K562 (cell line): ENCODE results near the gene IGF1R. TPM values are rescaled to one million over a fixed set of nuclear protein-coding genes. Genes with fewer than 3 reads are reported as not detected.

ENCODE experiments used
- ATAC-seq: fragments of 200-7000 bp; cut with Tn5 transposase; 3 replicates; pipeline ENCODE4 v1.9.1; 2020; ENCODE audit warnings: moderate library complexity
- BruUV-seq: library from RNA; stranded (reverse); fragments of 400-500 nt; replicated peaks from 2 replicates; lab custom pipeline; 2021; lab: Mats Ljungman, UMichigan
- CTCF ChIA-PET: fragments of 300-600 bp; formaldehyde crosslinking; extraction: SDS; loops from one replicate; lab custom pipeline; 2021; ENCODE audit warnings: low intra/inter-chr PET ratio; lab: Yijun Ruan, JAX
- POLR2A ChIA-PET: fragments of 300-600, 350-650 bp; sonication (Branson Sonifier 250); formaldehyde crosslinking; extraction: SDS; loops from one replicate; lab custom pipeline; 2021; ENCODE audit warnings: antibody characterized with exemption, inconsistent platforms; lab: Yijun Ruan, JAX
- DNase-seq, 4 experiments: peaks; one replicate each; pipeline versions ENCODE4 v3.0.0 to v3.0.0-alpha.2; 2011 to 2018; ENCODE audit warnings: low spot score in 3 of 4, mixed read lengths in 3 of 4; ENCODE audit errors: extremely low read depth in 1 of 4
- FAIRE-seq: peaks from 2 replicates; lab custom pipeline; 2011; peaks lifted over from hg19 to GRCh38; lab: Jason Lieb, UNC
- H2AFZ ChIP-seq: 2 replicates; pipeline ENCODE4 v1.6.0; 2011; ENCODE audit warnings: low read depth, low read length, control low read depth, inconsistent platforms
- H3K27ac ChIP-seq: fragments of 200-600 bp; 3 replicates; pipeline ENCODE4 v1.8.0; 2011; ENCODE audit warnings: low read depth, mild to moderate bottlenecking, control low read depth, inconsistent platforms, low read length, moderate library complexity, mixed read lengths; ENCODE audit errors: extremely low read depth
- H3K27me3 ChIP-seq, 2 experiments: fragments of 300-600 bp in 1 of 2; 2 replicates in 1 of 2; 3 replicates in 1 of 2; pipeline versions ENCODE4 v1.6.0 to v1.8.0; 2011; ENCODE audit warnings: inconsistent platforms in 2 of 2, low read length in 2 of 2, mild to moderate bottlenecking in 1 of 2, mixed read lengths in 1 of 2, moderate library complexity in 1 of 2; ENCODE audit not compliant: control insufficient read depth in 2 of 2, insufficient read depth in 2 of 2
- H3K36me3 ChIP-seq: fragments of 300-600 bp; 3 replicates; pipeline ENCODE4 v1.8.0; 2011; ENCODE audit warnings: mild to moderate bottlenecking, low read length, inconsistent platforms; ENCODE audit not compliant: control insufficient read depth, insufficient read depth
- H3K4me1 ChIP-seq, 2 experiments: fragments of 200-600 bp in 1 of 2; replicated peaks in 1 of 2; 2 replicates in 1 of 2; 3 replicates in 1 of 2; pipeline versions ENCODE4 v1.5.1 to v1.8.0; 2011; ENCODE audit warnings: inconsistent platforms in 2 of 2, low read length in 2 of 2, mild to moderate bottlenecking in 1 of 2, mixed read lengths in 1 of 2, moderate library complexity in 1 of 2; ENCODE audit not compliant: control insufficient read depth in 2 of 2, insufficient read depth in 2 of 2
- H3K4me2 ChIP-seq: 2 replicates; pipeline ENCODE4 v1.6.1; 2011; ENCODE audit warnings: low read length, control low read depth, inconsistent platforms, mixed read lengths; ENCODE audit not compliant: insufficient read depth
- H3K4me3 ChIP-seq: fragments of 200-600 bp; sonication (generic), shearing (Covaris generic); 2 replicates; pipeline ENCODE4 v1.5.1; 2016; ENCODE audit warnings: control low read depth, inconsistent platforms
- H3K79me2 ChIP-seq: fragments of 200-600 bp; 3 replicates; pipeline ENCODE4 v1.8.0; 2011; ENCODE audit warnings: low read length, inconsistent platforms; ENCODE audit not compliant: control insufficient read depth, insufficient read depth
- H3K9ac ChIP-seq, 2 experiments: 2 replicates each; pipeline versions ENCODE4 v1.6.0 to v1.6.1; 2011; ENCODE audit warnings: low read depth in 2 of 2, low read length in 2 of 2, control low read depth in 1 of 2, inconsistent platforms in 1 of 2, mild to moderate bottlenecking in 1 of 2, mixed read lengths in 1 of 2; ENCODE audit not compliant: insufficient read depth in 1 of 2
- H3K9me1 ChIP-seq: one replicate; pipeline ENCODE4 v1.6.0; 2011; ENCODE audit warnings: inconsistent platforms, mild to moderate bottlenecking, low read length, moderate library complexity; ENCODE audit not compliant: control insufficient read depth, insufficient read depth
- H3K9me3 ChIP-seq: replicated peaks from 2 replicates; pipeline ENCODE4 v1.5.1; 2011; ENCODE audit warnings: low read depth, low read length, inconsistent platforms; ENCODE audit not compliant: control insufficient read depth, insufficient read depth
- H4K20me1 ChIP-seq: replicated peaks from 2 replicates; pipeline ENCODE4 v1.6.1; 2011; ENCODE audit warnings: low read length, inconsistent platforms, mixed read lengths; ENCODE audit not compliant: control insufficient read depth, insufficient read depth
- BRCA1 ChIP-seq, 2 experiments: fragments of 450-650 bp in 1 of 2; sonication (generic) in 1 of 2; formaldehyde crosslinking in 1 of 2; IDR thresholded peaks; 2 replicates each; pipeline versions ENCODE4 v1.5.0 to v1.6.1; 2017 to 2020; ENCODE audit warnings: mild to moderate bottlenecking in 1 of 2, missing genetic modification reagents in 1 of 2
- MTA2 ChIP-seq: fragments of 450-650 bp; IDR thresholded peaks from 2 replicates; pipeline ENCODE4 v1.6.1; 2016; ENCODE audit warnings: low read depth
- NFIC ChIP-seq: fragments of 450-650 bp; IDR thresholded peaks from 2 replicates; pipeline ENCODE4 v1.6.1; 2017; ENCODE audit warnings: mild to moderate bottlenecking, inconsistent platforms
- RNF219 ChIP-seq: fragments of 250-450 bp; sonication (Bioruptor Pico); IDR thresholded peaks from 2 replicates; pipeline ENCODE4 v1.5.0; 2022; ENCODE audit warnings: mild to moderate bottlenecking
- SMARCB1 ChIP-seq: IDR thresholded peaks from 2 replicates; pipeline ENCODE4 v1.6.1; 2011; ENCODE audit warnings: improper control_type of control experiment, low read depth; ENCODE audit not compliant: insufficient read length
- ZC3H4 ChIP-seq: sonication (generic); formaldehyde crosslinking; IDR thresholded peaks from 2 replicates; pipeline ENCODE4 v1.9.0; 2021; ENCODE audit warnings: missing genetic modification reagents, borderline replicate concordance
- ZNF232 ChIP-seq: sonication (generic); formaldehyde crosslinking; IDR thresholded peaks from 2 replicates; pipeline ENCODE4 v1.8.0; 2022; ENCODE audit warnings: mild to moderate bottlenecking, missing genetic modification reagents
- WGBS: fragments of 100-300 bp; shearing (Covaris generic); methylation state at CpG from one replicate; pipeline ENCODE4 v1.1.6; 2016; ENCODE audit warnings: low coverage, mixed read lengths; ENCODE audit not compliant: insufficient coverage; ENCODE audit errors: missing lambda C conversion rate; 5-methylcytosine and 5-hydroxymethylcytosine counted together
- in situ Hi-C: fragments of 300-500 bp; cut with MboI; formaldehyde crosslinking; loops from 4 replicates; pipeline ENCODE4 v1.15.0; 2018; ENCODE audit warnings: inconsistent platforms, mixed read lengths
- intact Hi-C: fragments of 100-400 bp; cut with micrococcal nuclease; formaldehyde crosslinking; loops from 2 replicates; pipeline ENCODE4 v1.14.2; 2022
- polyA plus RNA-seq, 8 experiments: library from polyadenylated mRNA; depleted of rRNA in 4 of 8; stranded (reverse) in 5 of 8; unstranded in 3 of 8; fragments of >200 nt; fragmentation: Nextera tagmentation in 2 of 8; fragmentation: Illumina TruSeq in 1 of 8; extraction: Ambion mirVana in 2 of 8; extraction: Trizol in 1 of 8; gene quantifications; 2 replicates each; pipeline versions ENCODE4 v1.2.1 to v1.2.3, GENCODE V29; 2011 to 2014; ENCODE audit warnings: inconsistent platforms in 1 of 8, missing spikeins in 1 of 8
- total RNA-seq, 7 experiments: library from RNA; depleted of rRNA in 6 of 7; stranded (reverse); fragments of >200 nt in 6 of 7; fragmentation: Illumina TruSeq in 2 of 7; extraction: Trizol in 2 of 7; gene quantifications; 2 replicates each; pipeline versions ENCODE4 v1.2.1 to v1.2.3, GENCODE V29; 2011 to 2021; ENCODE audit warnings: low replicate concordance in 1 of 7

The IGF1R gene
- total and polyA plus RNA-seq, 9 of the 15 experiments (the other 6 are each of a cell fraction or from before 2014, with no cell fraction given), result 0.35 to 8.0 (median 1.6) TPM

- no peak overlapping the region for H2AFZ ChIP-seq
- 2% methylated on average over 6 of the region's 7 CpGs for WGBS
- no peak for FAIRE-seq
- no peaks in the 10 kb centered on the region for H3K9me3 ChIP-seq
- peaks cover 29% of the 10 kb centered on the region for H4K20me1 ChIP-seq
- no peak for ATAC-seq
- TF ChIP-seq SMARCB1 (no peak), BRCA1 (IDR thresholded peaks at IDR 0.05) (no peak), BRCA1 (CRISPR knock-in tag; IDR thresholded peaks at IDR 0.05) (no peak), NFIC (no peak), ZNF232 (CRISPR knock-in tag) (no peak), MTA2 (no peak), ZC3H4 (no peak), RNF219 (no peak)
- no TSS peak for BruUV-seq
- peaks cover 16 to 33% of the 10 kb centered on the region in 2 experiments for H3K27me3 ChIP-seq
- no peak overlapping the region for H3K4me2 ChIP-seq
- DNase-seq, result no peak
- in situ Hi-C loops (no loop called here), intact Hi-C loops (no loop called here)
- POLR2A ChIA-PET, result no interaction called here
- no peaks in the 10 kb centered on the region for H3K9me1 ChIP-seq
- H3K36me3 ChIP-seq, result no peaks in the 10 kb centered on the region
- CTCF ChIA-PET, result no interaction called here
- no peak overlapping the region for H3K9ac ChIP-seq
- H3K4me3 ChIP-seq, result no peak overlapping the region
- H3K4me1 ChIP-seq, result no peaks in the 10 kb centered on the region; a peak in 1 of 5 replicates
- no peak overlapping the region for H3K27ac ChIP-seq
- H3K79me2 ChIP-seq, result no peaks in the 10 kb centered on the region
Observed at GRCh38 chr15:98737721-98738120, 89.4 kb downstream of the IGF1R start.
